Keratinocyte (primary cell): Measurements from ENCODE around the gene TAF1B. TPM values are rescaled to one million over a fixed set of nuclear protein-coding genes. Genes with fewer than 3 reads are reported as not detected.

Experiments
- DNase-seq: peaks from one replicate; pipeline ENCODE4 v3.0.0-alpha.2; 2011; ENCODE audit warnings: low read depth, missing footprints, low spot score
- FAIRE-seq: peaks from 2 replicates; lab custom pipeline; 2011; peaks lifted over from hg19 to GRCh38; lab: Jason Lieb, UNC
- H2AFZ ChIP-seq: 2 replicates; pipeline ENCODE4 v1.6.0; 2012; ENCODE audit warnings: low read length, control low read depth, inconsistent platforms; ENCODE audit not compliant: control insufficient read depth
- H3K27ac ChIP-seq: 2 replicates; pipeline ENCODE4 v1.5.1; 2011; ENCODE audit warnings: low read length; ENCODE audit not compliant: control insufficient read depth, insufficient read depth
- H3K27me3 ChIP-seq: 3 replicates; pipeline ENCODE4 v1.6.0; 2011; ENCODE audit warnings: low read length; ENCODE audit not compliant: control insufficient read depth, insufficient read depth; ENCODE audit errors: extremely low read depth
- H3K36me3 ChIP-seq, 2 experiments: 2 replicates in 1 of 2; 3 replicates in 1 of 2; pipeline ENCODE4 v1.5.1; 2011; ENCODE audit warnings: low read length in 2 of 2, mild to moderate bottlenecking in 1 of 2; ENCODE audit not compliant: control insufficient read depth in 2 of 2, insufficient read depth in 2 of 2; ENCODE audit errors: extremely low read depth in 1 of 2
- H3K4me1 ChIP-seq: 3 replicates; pipeline ENCODE4 v1.5.1; 2011; ENCODE audit warnings: low read length; ENCODE audit not compliant: control insufficient read depth, insufficient read depth; ENCODE audit errors: extremely low read depth
- H3K4me2 ChIP-seq: 3 replicates; pipeline ENCODE4 v1.6.0; 2011; ENCODE audit warnings: low read depth, low read length; ENCODE audit not compliant: control insufficient read depth, insufficient read depth; ENCODE audit errors: extremely low read depth
- H3K4me3 ChIP-seq, 3 experiments: fragments of 200-600 bp in 1 of 3; sonication (generic) in 1 of 3; 2 replicates in 2 of 3; 3 replicates in 1 of 3; pipeline ENCODE4 v1.5.1; 2011 to 2016; ENCODE audit warnings: low read length in 3 of 3, mild to moderate bottlenecking in 3 of 3, control low read depth in 2 of 3, inconsistent platforms in 1 of 3, low read depth in 1 of 3, mixed read lengths in 1 of 3, mixed run types in 1 of 3, moderate library complexity in 1 of 3; ENCODE audit not compliant: control insufficient read depth in 2 of 3, insufficient read depth in 2 of 3; ENCODE audit errors: extremely low read depth in 1 of 3
- H3K79me2 ChIP-seq: 2 replicates; pipeline ENCODE4 v1.6.0; 2012; ENCODE audit warnings: low read length; ENCODE audit not compliant: control insufficient read depth, insufficient read depth
- H3K9ac ChIP-seq: 3 replicates; pipeline ENCODE4 v1.6.0; 2011; ENCODE audit warnings: low read length; ENCODE audit not compliant: control insufficient read depth, insufficient read depth; ENCODE audit errors: extremely low read depth
- H3K9me1 ChIP-seq: 3 replicates; pipeline ENCODE4 v1.6.0; 2011; ENCODE audit warnings: low read length; ENCODE audit not compliant: control insufficient read depth, insufficient read depth; ENCODE audit errors: extremely low read depth
- H3K9me3 ChIP-seq: 2 replicates; pipeline ENCODE4 v1.5.1; 2012; ENCODE audit warnings: low read depth, low read length; ENCODE audit not compliant: control insufficient read depth
- H4K20me1 ChIP-seq: 3 replicates; pipeline ENCODE4 v1.6.0; 2011; ENCODE audit warnings: low read length; ENCODE audit not compliant: control insufficient read depth, insufficient read depth; ENCODE audit errors: extremely low read depth
- CTCF ChIP-seq, 3 experiments: IDR thresholded peaks in 1 of 3; conservative IDR thresholded peaks in 1 of 3; optimal IDR thresholded peaks in 1 of 3; 2 replicates in 2 of 3; 3 replicates in 1 of 3; pipeline versions ENCODE3 to v1.5.1; 2011; ENCODE audit warnings: low read length in 3 of 3, mild to moderate bottlenecking in 3 of 3, moderate library complexity in 2 of 3, control low read depth in 1 of 3, inconsistent platforms in 1 of 3; ENCODE audit not compliant: insufficient read depth in 2 of 3; ENCODE audit errors: extremely low read depth in 1 of 3
- EZH2 ChIP-seq: IDR thresholded peaks from one replicate; pipeline ENCODE4 v1.6.1; 2012; ENCODE audit warnings: inconsistent platforms, mild to moderate bottlenecking, low read length, moderate library complexity
- dilution Hi-C: fragments of 300-500 bp; cut with MboI; formaldehyde crosslinking; loops from one replicate; pipeline ENCODE4 v1.7.0; 2020; ENCODE audit warnings: low sequenced_read_pairs; ENCODE audit not compliant: extremely low pct_ligation_motif_present
- polyA plus RNA-seq, 5 experiments: library from polyadenylated mRNA; depleted of rRNA in 3 of 5; stranded (reverse) in 3 of 5; stranded (forward) in 1 of 5; unstranded in 1 of 5; fragments of >200 nt; gene quantifications; 1 replicate in 1 of 5; 2 replicates in 3 of 5; 3 replicates in 1 of 5; pipeline versions ENCODE4 v1.2.1 to v1.2.3, GENCODE V29; 2011 to 2012; ENCODE audit warnings: missing spikeins in 2 of 5, low read depth in 1 of 5, low replicate concordance in 1 of 5

The TAF1B gene
- polyA plus RNA-seq, 1 donor (not counting 4 experiments of a cell fraction or from before 2014, with no cell fraction given) = 16.5 TPM

GRCh38 chr2:9949239-9949991 is 106.1 kb downstream of the TAF1B start:
- Histone ChIP-seq H3K9me1 (no peaks in the 10 kb centered on the region), H3K4me2 (no peak overlapping the region), H3K4me3 (no peak overlapping the region), H2AFZ (no peak overlapping the region), H3K4me1 (peaks cover 2% of the 10 kb centered on the region), H3K9me3 (no peaks in the 10 kb centered on the region), H4K20me1 (no peaks in the 10 kb centered on the region), H3K27ac (no peak overlapping the region), H3K79me2 (no peaks in the 10 kb centered on the region), H3K36me3 (no peaks in the 10 kb centered on the region), H3K27me3 (peaks cover 11% of the 10 kb centered on the region), H3K9ac (no peak overlapping the region)
- DNase-seq = no peak
- dilution Hi-C loops = no loop called here
- TF ChIP-seq EZH2 (no peak), CTCF (optimal IDR thresholded peaks at IDR 0.05 in 1 of 3, IDR thresholded peaks at IDR 0.05 in 1 of 3, conservative IDR thresholded peaks at IDR 0.05 in 1 of 3; ENCODE audit: extremely low read depth in 1 of 3, insufficient read depth in 2 of 3, low read length in 3 of 3) (no peak)
- no peak for FAIRE-seq

- no peak overlapping the region for H2AFZ ChIP-seq
Observed at GRCh38 chr2:9949992-9950520, 106.8 kb downstream of the TAF1B start.

More at GRCh38 chr2:9949992-9950520, 106.8 kb downstream of the TAF1B start:
- Histone ChIP-seq H3K27ac (no peak overlapping the region), H3K9me1 (no peaks in the 10 kb centered on the region), H3K27me3 (peaks cover 11% of the 10 kb centered on the region), H3K4me2 (no peak overlapping the region), H3K36me3 (no peaks in the 10 kb centered on the region), H3K9ac (no peak overlapping the region), H3K4me3 (no peak overlapping the region), H4K20me1 (no peaks in the 10 kb centered on the region), H3K9me3 (no peaks in the 10 kb centered on the region), H3K79me2 (no peaks in the 10 kb centered on the region), H3K4me1 (peaks cover 2% of the 10 kb centered on the region)
- no peak for TF ChIP-seq CTCF (optimal IDR thresholded peaks at IDR 0.05 in 1 of 3, IDR thresholded peaks at IDR 0.05 in 1 of 3, conservative IDR thresholded peaks at IDR 0.05 in 1 of 3; ENCODE audit: extremely low read depth in 1 of 3, insufficient read depth in 2 of 3, low read length in 3 of 3)
- TF ChIP-seq EZH2 = no peak
- FAIRE-seq = no peak
- no peak for DNase-seq
- dilution Hi-C loops = no loop called here
